ENCODE measurements around the gene AHDC1.

DNA sequence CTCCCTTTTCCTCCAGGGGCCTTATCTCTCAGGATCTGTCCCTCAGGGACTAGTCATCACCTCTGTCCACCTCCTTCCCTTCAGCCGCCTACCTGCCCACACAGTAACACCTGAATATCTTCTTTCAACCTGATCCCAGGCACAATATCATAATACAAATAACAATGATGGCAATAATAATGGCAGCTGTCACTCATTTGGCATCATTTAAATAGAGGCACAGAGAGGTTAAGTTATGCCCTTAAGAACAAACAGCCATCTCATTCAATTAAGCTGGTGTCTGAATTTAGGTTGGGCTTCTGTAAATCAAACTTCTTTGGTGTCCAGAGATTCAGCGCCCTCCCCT is 47.5 kb downstream of the AHDC1 start:
- TF ChIP-seq, protein P1, sequence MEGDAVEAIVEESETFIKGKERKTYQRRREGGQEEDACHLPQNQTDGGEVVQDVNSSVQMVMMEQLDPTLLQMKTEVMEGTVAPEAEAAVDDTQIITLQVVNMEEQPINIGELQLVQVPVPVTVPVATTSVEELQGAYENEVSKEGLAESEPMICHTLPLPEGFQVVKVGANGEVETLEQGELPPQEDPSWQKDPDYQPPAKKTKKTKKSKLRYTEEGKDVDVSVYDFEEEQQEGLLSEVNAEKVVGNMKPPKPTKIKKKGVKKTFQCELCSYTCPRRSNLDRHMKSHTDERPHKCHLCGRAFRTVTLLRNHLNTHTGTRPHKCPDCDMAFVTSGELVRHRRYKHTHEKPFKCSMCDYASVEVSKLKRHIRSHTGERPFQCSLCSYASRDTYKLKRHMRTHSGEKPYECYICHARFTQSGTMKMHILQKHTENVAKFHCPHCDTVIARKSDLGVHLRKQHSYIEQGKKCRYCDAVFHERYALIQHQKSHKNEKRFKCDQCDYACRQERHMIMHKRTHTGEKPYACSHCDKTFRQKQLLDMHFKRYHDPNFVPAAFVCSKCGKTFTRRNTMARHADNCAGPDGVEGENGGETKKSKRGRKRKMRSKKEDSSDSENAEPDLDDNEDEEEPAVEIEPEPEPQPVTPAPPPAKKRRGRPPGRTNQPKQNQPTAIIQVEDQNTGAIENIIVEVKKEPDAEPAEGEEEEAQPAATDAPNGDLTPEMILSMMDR (IDR thresholded peaks at IDR 0.05), result no peak
- no peak for TF ChIP-seq POLR2AphosphoS5 (IDR thresholded peaks at IDR 0.05)

Measured in prostate gland (tissue), 2 donors.